ENCODE measurements around the gene SLC1A3.

DNA sequence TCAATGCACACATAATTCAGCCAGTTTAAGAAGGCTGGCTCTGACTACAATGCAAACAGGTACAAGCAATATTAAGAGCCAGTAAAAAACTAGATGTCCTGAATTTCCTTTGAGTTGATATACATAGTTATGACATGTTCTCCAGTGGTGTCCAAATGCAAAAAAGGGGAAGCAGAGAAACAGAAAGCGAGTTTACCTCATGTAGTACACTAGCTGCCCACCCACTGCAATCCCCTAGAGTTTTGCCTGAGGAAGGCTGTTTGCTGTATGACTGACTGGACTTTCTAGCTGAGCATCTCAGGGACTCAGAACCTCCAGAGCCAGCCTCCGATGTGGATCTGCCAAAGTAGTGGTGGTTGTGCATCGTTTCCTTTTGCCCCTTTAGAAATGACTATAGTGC is 44.8 kb upstream of the SLC1A3 start:
- TF ChIP-seq, protein P1, sequence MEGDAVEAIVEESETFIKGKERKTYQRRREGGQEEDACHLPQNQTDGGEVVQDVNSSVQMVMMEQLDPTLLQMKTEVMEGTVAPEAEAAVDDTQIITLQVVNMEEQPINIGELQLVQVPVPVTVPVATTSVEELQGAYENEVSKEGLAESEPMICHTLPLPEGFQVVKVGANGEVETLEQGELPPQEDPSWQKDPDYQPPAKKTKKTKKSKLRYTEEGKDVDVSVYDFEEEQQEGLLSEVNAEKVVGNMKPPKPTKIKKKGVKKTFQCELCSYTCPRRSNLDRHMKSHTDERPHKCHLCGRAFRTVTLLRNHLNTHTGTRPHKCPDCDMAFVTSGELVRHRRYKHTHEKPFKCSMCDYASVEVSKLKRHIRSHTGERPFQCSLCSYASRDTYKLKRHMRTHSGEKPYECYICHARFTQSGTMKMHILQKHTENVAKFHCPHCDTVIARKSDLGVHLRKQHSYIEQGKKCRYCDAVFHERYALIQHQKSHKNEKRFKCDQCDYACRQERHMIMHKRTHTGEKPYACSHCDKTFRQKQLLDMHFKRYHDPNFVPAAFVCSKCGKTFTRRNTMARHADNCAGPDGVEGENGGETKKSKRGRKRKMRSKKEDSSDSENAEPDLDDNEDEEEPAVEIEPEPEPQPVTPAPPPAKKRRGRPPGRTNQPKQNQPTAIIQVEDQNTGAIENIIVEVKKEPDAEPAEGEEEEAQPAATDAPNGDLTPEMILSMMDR (IDR thresholded peaks at IDR 0.05): no peak
- TF ChIP-seq EZH2 (IDR thresholded peaks at IDR 0.05; ENCODE audit: borderline replicate concordance, insufficient read depth, low read depth, low read length, poor library complexity, severe bottlenecking): no peak

All from B cell (primary cell).